Esophagus squamous epithelium (tissue), 4 donors: ENCODE results near the gene CORO7.

Source experiments
- POLR2A ChIP-seq, 4 donors: fragments of 450-650 bp; IDR thresholded peaks; one replicate each; pipeline ENCODE4 v1.6.1; 2017; ENCODE audit warnings: antibody characterized with exemption in 4 of 4, mild to moderate bottlenecking in 4 of 4, moderate library complexity in 3 of 4
- TF ChIP-seq, protein P1 (sequence below), 6 experiments: fragments of 450-650 bp in 4 of 6; fragments of 200-600 bp in 2 of 6; sonication (generic) in 2 of 6; IDR thresholded peaks; one replicate each; pipeline ENCODE4 v1.5.1; 2016 to 2019; ENCODE audit warnings: antibody characterized with exemption in 6 of 6, mild to moderate bottlenecking in 4 of 6, moderate library complexity in 4 of 6

GRCh38 chr16:4325253-4325758 is 91.1 kb downstream of the CORO7 start:
- TF ChIP-seq, protein P1, sequence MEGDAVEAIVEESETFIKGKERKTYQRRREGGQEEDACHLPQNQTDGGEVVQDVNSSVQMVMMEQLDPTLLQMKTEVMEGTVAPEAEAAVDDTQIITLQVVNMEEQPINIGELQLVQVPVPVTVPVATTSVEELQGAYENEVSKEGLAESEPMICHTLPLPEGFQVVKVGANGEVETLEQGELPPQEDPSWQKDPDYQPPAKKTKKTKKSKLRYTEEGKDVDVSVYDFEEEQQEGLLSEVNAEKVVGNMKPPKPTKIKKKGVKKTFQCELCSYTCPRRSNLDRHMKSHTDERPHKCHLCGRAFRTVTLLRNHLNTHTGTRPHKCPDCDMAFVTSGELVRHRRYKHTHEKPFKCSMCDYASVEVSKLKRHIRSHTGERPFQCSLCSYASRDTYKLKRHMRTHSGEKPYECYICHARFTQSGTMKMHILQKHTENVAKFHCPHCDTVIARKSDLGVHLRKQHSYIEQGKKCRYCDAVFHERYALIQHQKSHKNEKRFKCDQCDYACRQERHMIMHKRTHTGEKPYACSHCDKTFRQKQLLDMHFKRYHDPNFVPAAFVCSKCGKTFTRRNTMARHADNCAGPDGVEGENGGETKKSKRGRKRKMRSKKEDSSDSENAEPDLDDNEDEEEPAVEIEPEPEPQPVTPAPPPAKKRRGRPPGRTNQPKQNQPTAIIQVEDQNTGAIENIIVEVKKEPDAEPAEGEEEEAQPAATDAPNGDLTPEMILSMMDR (IDR thresholded peaks at IDR 0.05) = no peak
- TF ChIP-seq POLR2A (IDR thresholded peaks at IDR 0.05) = no peak
